Immature natural killer cell (primary cell): ENCODE data around the gene RPS6KC1. TPM values are rescaled to one million over a fixed set of nuclear protein-coding genes. Genes with fewer than 3 reads are reported as not detected.
"Not testable (repeated sequence)": the region's sequence is repeated elsewhere in the genome, so short reads cannot be mapped to it uniquely, and the experiment has no call there.

Experiments used
- DNase-seq, 3 donors: peaks; one replicate each; pipeline ENCODE4 v3.0.0; 2022; ENCODE audit warnings: mixed read lengths in 1 of 3
- H3K27ac Mint-ChIP-seq, 6 donors: one replicate each; pipeline ENCODE4 v1.8.0; 2020; ENCODE audit warnings: mixed read lengths in 6 of 6, mild to moderate bottlenecking in 5 of 6, inconsistent platforms in 4 of 6, moderate library complexity in 3 of 6
- H3K27me3 Mint-ChIP-seq, 3 donors: one replicate each; pipeline ENCODE4 v1.8.0; 2020 to 2021; ENCODE audit warnings: low read depth in 3 of 3, mild to moderate bottlenecking in 3 of 3, mixed read lengths in 3 of 3, moderate library complexity in 3 of 3, inconsistent platforms in 1 of 3
- H3K36me3 Mint-ChIP-seq, 3 donors: one replicate each; pipeline ENCODE4 v1.8.0; 2020; ENCODE audit warnings: mixed read lengths in 3 of 3, inconsistent platforms in 2 of 3, mild to moderate bottlenecking in 2 of 3
- H3K4me1 Mint-ChIP-seq, 2 donors: one replicate each; pipeline ENCODE4 v1.8.0; 2020; ENCODE audit warnings: inconsistent platforms in 2 of 2, mild to moderate bottlenecking in 2 of 2, mixed read lengths in 2 of 2, moderate library complexity in 1 of 2
- H3K4me3 Mint-ChIP-seq, 5 donors: one replicate each; pipeline ENCODE4 v1.8.0; 2020; ENCODE audit warnings: mild to moderate bottlenecking in 5 of 5, mixed read lengths in 5 of 5, inconsistent platforms in 3 of 5, moderate library complexity in 3 of 5
- H3K9me3 Mint-ChIP-seq, 6 donors: one replicate each; pipeline ENCODE4 v1.8.0; 2020; ENCODE audit warnings: mild to moderate bottlenecking in 6 of 6, mixed read lengths in 6 of 6, inconsistent platforms in 4 of 6, moderate library complexity in 3 of 6
- polyA plus RNA-seq, 3 donors: library from polyadenylated mRNA; unstranded; fragments of 300-500 nt; fragmentation: Illumina TruSeq; gene quantifications; one replicate each; pipeline ENCODE4 v1.2.3, GENCODE V29; 2021

Gene RPS6KC1
- polyA plus RNA-seq, 3 donors from 2014 or later, result 2.9 to 10.7 (median 5.2) TPM

DNA sequence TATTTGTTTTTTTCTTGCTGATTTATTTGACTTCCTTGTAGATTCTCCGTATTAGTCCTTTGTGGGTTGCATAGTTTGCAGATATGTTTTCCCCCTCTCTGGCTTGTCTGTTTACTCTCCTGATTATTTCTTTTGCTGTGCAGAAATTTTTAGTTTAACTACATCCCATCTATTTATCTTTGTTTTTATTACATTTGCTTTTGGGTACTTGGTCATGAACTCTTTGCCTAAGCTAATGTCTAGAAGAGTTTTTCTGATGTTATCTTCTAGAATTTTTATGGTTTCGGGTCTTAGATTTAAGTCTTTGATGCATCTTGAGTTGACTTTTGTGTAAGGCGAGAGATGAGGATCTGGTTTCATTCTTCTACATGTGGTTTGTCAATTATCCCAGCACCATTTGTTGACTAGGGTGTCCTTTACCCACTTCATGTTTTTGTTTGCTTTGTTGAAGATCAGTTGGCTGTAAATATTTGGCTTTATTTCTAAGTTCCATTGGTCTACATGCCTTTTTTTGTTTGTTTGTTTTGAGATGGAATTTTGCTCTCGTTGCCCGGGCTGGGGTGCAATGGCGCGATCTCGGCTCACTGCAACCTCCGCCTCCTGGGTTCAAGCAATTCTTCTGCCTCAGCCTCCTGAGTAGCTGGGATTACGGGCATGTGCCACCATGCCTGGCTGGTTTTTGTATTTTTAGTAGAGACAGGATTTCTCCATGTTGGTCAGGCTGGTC lies 145.4 kb downstream of the RPS6KC1 start:
- not testable (repeated sequence) for DNase-seq, H3K4me3 Mint-ChIP-seq, H3K27ac Mint-ChIP-seq, H3K27me3 Mint-ChIP-seq, H3K4me1 Mint-ChIP-seq
- H3K9me3 Mint-ChIP-seq, result peaks cover 2 to 18% (median 10%) of the 10 kb centered on the region in 6 donors
- peaks cover 41 to 66% (median 66%) of the 10 kb centered on the region in 3 donors for H3K36me3 Mint-ChIP-seq

DNA sequence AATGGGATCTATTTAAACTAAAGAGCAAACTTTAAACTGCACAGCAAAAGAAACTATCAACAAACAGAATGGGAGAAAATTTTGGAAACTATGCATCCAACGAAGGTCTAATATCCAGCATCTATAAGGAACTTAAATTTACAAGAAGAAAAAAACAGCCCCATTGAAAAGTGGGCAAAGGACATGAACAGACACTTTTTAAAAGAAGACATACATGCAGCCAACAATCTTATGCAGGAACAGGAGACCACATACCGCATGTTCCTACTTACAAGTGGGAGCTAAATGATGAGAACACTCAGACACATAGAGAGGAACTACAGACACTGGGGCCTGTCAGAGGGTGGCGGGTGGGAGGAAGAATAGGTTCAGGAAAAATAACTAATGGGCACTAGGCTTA lies 149.6 kb downstream of the RPS6KC1 start:
- Mint-ChIP-seq H3K36me3 (peaks cover 34 to 50% (median 39%) of the 10 kb centered on the region in 3 donors), H3K9me3 (peaks cover 1 to 18% (median 10%) of the 10 kb centered on the region in 6 donors), H3K4me3 (no peak overlapping the region), H3K27me3 (peaks cover 0 to 4% (median 2%) of the 10 kb centered on the region in 3 donors), H3K4me1 (peaks cover 0 to 3% of the 10 kb centered on the region in 2 donors), H3K27ac (no peak overlapping the region)
- no peak for DNase-seq

- no peak overlapping the region for H3K27ac Mint-ChIP-seq
- H3K27me3 Mint-ChIP-seq, result peaks cover 0 to 4% (median 2%) of the 10 kb centered on the region in 3 donors
- peaks cover 33 to 51% (median 34%) of the 10 kb centered on the region in 3 donors for H3K36me3 Mint-ChIP-seq
- no peak overlapping the region for H3K4me3 Mint-ChIP-seq
- no peak for DNase-seq
- no peaks in the 10 kb centered on the region for H3K4me1 Mint-ChIP-seq
- peaks cover 1 to 18% (median 10%) of the 10 kb centered on the region in 6 donors for H3K9me3 Mint-ChIP-seq
These were observed 150.5 kb downstream of the RPS6KC1 start for GRCh38 chr1:213201380-213202155.

- Mint-ChIP-seq H3K4me3 (no peak overlapping the region), H3K36me3 (peaks cover 27 to 56% (median 49%) of the 10 kb centered on the region in 3 donors), H3K27ac (no peak overlapping the region), H3K4me1 (no peaks in the 10 kb centered on the region), H3K27me3 (peaks cover 0 to 2% (median 0%) of the 10 kb centered on the region in 3 donors), H3K9me3 (no peaks in the 10 kb centered on the region)
- no peak for DNase-seq
These were observed 160.2 kb downstream of the RPS6KC1 start for GRCh38 chr1:213211201-213211600.

DNA sequence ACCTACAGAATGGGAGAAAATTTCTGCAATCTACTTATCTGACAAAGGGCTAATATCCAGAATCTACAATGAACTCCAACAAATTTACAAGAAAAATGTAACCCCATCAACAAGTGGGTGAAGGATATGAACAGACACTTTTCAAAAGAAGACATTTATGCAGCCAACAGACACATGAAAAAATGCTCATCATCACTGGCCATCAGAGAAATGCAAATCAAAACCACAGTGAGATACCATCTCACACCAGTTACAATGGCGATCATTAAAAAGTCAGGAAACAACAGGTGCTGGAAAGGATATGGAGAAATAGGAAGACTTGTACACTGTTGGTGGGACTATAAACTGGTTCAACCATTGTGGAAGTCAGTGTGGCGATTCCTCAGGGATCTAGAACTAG lies 168.0 kb downstream of the RPS6KC1 start:
- H3K36me3 Mint-ChIP-seq, result peaks cover 3 to 13% (median 9%) of the 10 kb centered on the region in 3 donors
- not testable (repeated sequence) for H3K4me3 Mint-ChIP-seq, H3K27ac Mint-ChIP-seq, H3K4me1 Mint-ChIP-seq, H3K9me3 Mint-ChIP-seq, DNase-seq, H3K27me3 Mint-ChIP-seq

DNA sequence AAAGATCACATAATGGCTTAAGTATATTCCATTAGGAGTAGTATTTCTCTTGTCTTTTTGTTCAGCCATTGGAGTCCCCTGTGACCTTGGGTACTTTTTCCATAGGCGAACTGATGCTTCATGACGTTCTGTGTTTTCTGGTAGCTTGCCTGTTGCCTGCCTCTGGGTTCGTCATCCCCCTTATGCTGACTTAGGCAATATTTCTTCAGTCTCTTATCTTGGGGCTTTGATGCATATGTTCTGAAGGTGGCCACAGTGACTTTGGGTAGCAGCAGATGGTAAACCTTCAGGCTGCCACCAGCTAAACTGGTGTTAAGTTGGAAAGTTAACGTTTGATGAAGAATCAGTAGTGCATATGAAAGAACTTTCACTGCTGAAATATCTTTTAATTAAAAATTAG lies 170.2 kb downstream of the RPS6KC1 start:
- H3K27me3 Mint-ChIP-seq, result no peaks in the 10 kb centered on the region
- H3K4me3 Mint-ChIP-seq, result no peak overlapping the region
- H3K4me1 Mint-ChIP-seq, result no peaks in the 10 kb centered on the region
- H3K27ac Mint-ChIP-seq, result no peak overlapping the region
- H3K9me3 Mint-ChIP-seq, result no peaks in the 10 kb centered on the region
- no peak for DNase-seq
- H3K36me3 Mint-ChIP-seq, result no peaks in the 10 kb centered on the region

- Mint-ChIP-seq H3K27ac (no peak overlapping the region), H3K27me3 (no peaks in the 10 kb centered on the region), H3K9me3 (no peaks in the 10 kb centered on the region), H3K36me3 (peaks cover 4 to 6% (median 4%) of the 10 kb centered on the region in 3 donors), H3K4me1 (peaks cover 0 to 4% of the 10 kb centered on the region in 2 donors), H3K4me3 (no peak overlapping the region)
- DNase-seq, result no peak
These were observed 176.4 kb downstream of the RPS6KC1 start for GRCh38 chr1:213227458-213227857.

DNA sequence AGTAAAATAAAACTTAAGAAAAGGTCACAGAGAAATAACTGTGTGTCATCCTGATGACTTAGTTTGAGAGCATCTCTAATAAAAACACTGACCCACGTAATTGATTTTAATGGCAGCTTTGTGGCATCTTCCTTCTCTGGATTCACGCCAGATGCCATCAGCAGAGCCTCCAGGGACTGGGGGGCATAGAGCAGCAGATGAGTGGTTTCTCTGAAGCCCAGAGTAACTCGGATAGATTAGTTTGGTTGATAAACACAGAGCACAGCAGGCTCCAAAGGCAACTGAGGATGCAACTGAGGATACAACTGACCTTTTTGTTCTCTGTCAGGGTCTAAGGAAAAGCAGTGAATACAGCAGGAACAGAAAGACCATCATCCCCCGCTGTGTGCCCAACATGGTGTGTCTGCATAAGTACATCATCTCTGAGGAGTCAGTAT lies 180.8 kb downstream of the RPS6KC1 start:
- no peak overlapping the region for H3K4me3 Mint-ChIP-seq
- peaks cover 0 to 2% (median 0%) of the 10 kb centered on the region in 3 donors for H3K27me3 Mint-ChIP-seq
- H3K9me3 Mint-ChIP-seq, result no peaks in the 10 kb centered on the region
- DNase-seq, result no peak
- H3K4me1 Mint-ChIP-seq, result peaks cover 0 to 4% of the 10 kb centered on the region in 2 donors
- peak overlapping the region in 1 of 6 donors; percentile 2 for H3K27ac Mint-ChIP-seq
- peaks cover 4 to 14% (median 10%) of the 10 kb centered on the region in 3 donors for H3K36me3 Mint-ChIP-seq

- Mint-ChIP-seq H3K4me1 (no peaks in the 10 kb centered on the region), H3K9me3 (no peaks in the 10 kb centered on the region), H3K4me3 (no peak overlapping the region)
These were observed 191.8 kb downstream of the RPS6KC1 start for GRCh38 chr1:213242883-213243282.

GRCh38 chr1:213244664-213245091 lies 193.6 kb downstream of the RPS6KC1 start:
- no peak overlapping the region for H3K27ac Mint-ChIP-seq
- no peaks in the 10 kb centered on the region for H3K27me3 Mint-ChIP-seq
- peaks cover 11 to 24% (median 18%) of the 10 kb centered on the region in 3 donors for H3K36me3 Mint-ChIP-seq
- no peaks in the 10 kb centered on the region for H3K9me3 Mint-ChIP-seq
- H3K4me3 Mint-ChIP-seq, result no peak overlapping the region
- DNase-seq, result peak; percentile 19 to 26 (median 26)
- H3K4me1 Mint-ChIP-seq, result no peaks in the 10 kb centered on the region

More at GRCh38 chr1:213242883-213243282, 191.8 kb downstream of the RPS6KC1 start:
- Mint-ChIP-seq H3K27ac (no peak overlapping the region), H3K27me3 (no peaks in the 10 kb centered on the region), H3K36me3 (peaks cover 11 to 24% (median 15%) of the 10 kb centered on the region in 3 donors)
- DNase-seq, result no peak

GRCh38 chr1:213245260-213245910 lies 194.3 kb downstream of the RPS6KC1 start:
- Mint-ChIP-seq H3K9me3 (no peaks in the 10 kb centered on the region), H3K4me3 (no peak overlapping the region), H3K36me3 (peaks cover 11 to 24% (median 18%) of the 10 kb centered on the region in 3 donors), H3K27me3 (no peaks in the 10 kb centered on the region), H3K4me1 (no peaks in the 10 kb centered on the region), H3K27ac (no peak overlapping the region)
- DNase-seq, result no peak

DNA sequence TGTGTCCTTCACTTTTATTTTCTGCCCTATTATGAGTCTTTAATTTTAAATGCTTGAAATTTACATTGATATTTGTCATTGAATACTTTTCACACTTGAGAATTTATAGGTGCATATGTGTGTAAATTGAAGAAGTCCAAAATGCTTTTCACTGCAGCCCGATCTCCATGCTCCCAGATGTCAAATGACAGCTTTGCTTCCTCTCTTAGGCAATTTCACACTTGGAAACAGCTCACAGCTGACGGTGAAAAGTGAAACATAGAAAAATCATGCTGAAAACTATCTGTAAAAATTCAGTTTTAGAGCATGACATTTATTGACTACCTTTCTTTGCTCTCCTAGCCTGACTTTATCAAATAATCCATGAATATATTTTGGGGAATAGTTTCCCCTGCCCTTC lies 196.0 kb downstream of the RPS6KC1 start:
- no peak for DNase-seq
- H3K27me3 Mint-ChIP-seq, result no peaks in the 10 kb centered on the region
- no peaks in the 10 kb centered on the region for H3K4me1 Mint-ChIP-seq
- no peaks in the 10 kb centered on the region for H3K9me3 Mint-ChIP-seq
- H3K36me3 Mint-ChIP-seq, result peaks cover 5 to 14% (median 13%) of the 10 kb centered on the region in 3 donors
- H3K27ac Mint-ChIP-seq, result no peak overlapping the region
- H3K4me3 Mint-ChIP-seq, result no peak overlapping the region

DNA sequence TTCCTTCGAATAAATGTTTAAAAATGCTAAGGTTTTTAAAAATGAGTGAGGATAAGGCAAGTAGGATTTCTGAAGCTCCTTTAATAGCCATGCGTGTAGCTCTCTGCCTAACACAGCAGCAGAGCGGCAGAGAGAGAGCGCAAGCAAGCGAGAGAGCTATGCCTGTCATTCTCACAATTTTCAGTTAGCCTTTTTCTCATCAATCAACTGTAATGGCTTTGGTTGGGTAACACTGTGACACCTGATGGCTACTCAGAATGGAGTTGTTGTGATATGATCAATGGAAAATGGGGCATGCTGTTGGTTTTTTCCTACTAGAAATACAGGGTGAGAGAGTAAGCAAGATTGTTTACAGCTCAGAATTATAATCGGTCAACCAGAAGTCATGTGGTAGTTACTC lies 198.4 kb downstream of the RPS6KC1 start:
- H3K4me1 Mint-ChIP-seq, result no peaks in the 10 kb centered on the region
- H3K27me3 Mint-ChIP-seq, result no peaks in the 10 kb centered on the region
- no peak overlapping the region for H3K4me3 Mint-ChIP-seq
- H3K9me3 Mint-ChIP-seq, result no peaks in the 10 kb centered on the region
- H3K36me3 Mint-ChIP-seq, result peaks cover 5 to 10% (median 9%) of the 10 kb centered on the region in 3 donors
- no peak for DNase-seq
- H3K27ac Mint-ChIP-seq, result no peak overlapping the region
